K562 (cell line): ENCODE results near the gene HPCAL1.

Experiments used
- EZH2 ChIP-seq: IDR thresholded peaks from 2 replicates; pipeline ENCODE4 v1.6.1; 2012; ENCODE audit warnings: low read depth, mild to moderate bottlenecking, inconsistent platforms, low read length, borderline replicate concordance
- NBN ChIP-seq: fragments of 450-650 bp; IDR thresholded peaks from 2 replicates; pipeline ENCODE4 v1.6.1; 2016; ENCODE audit warnings: low read depth, mild to moderate bottlenecking
- NFE2 ChIP-seq: IDR thresholded peaks from 2 replicates; pipeline ENCODE4 v1.6.1; 2014; ENCODE audit warnings: antibody characterized with exemption, low read depth
- SIN3A ChIP-seq, 2 experiments: fragments of 150-350 bp in 1 of 2; IDR thresholded peaks; 2 replicates each; pipeline ENCODE4 v1.6.1; 2011 to 2016; ENCODE audit warnings: borderline replicate concordance in 2 of 2, low read depth in 2 of 2, low read length in 2 of 2, mild to moderate bottlenecking in 2 of 2, moderate library complexity in 2 of 2; ENCODE audit not compliant: control insufficient read depth in 1 of 2
- ZNF24 ChIP-seq: fragments of 450-650 bp; IDR thresholded peaks from 2 replicates; pipeline ENCODE4 v1.6.1; 2016
- ZNF444 ChIP-seq: fragments of 250-450 bp; sonication (Bioruptor Pico); IDR thresholded peaks from 2 replicates; pipeline ENCODE4 v1.4.0; 2020; ENCODE audit warnings: mild to moderate bottlenecking, moderate library complexity

- TF ChIP-seq ZNF24 (no peak), EZH2 (no peak), NBN (no peak), NFE2 (no peak), SIN3A (IDR thresholded peaks at IDR 0.05; ENCODE audit: borderline replicate concordance in 2 of 2, control insufficient read depth in 1 of 2, low read depth in 2 of 2, low read length in 2 of 2) (no peak), ZNF444 (CRISPR knock-in tag) (no peak)
These were observed 38.0 kb upstream of the HPCAL1 start for GRCh38 chr2:10264506-10265328.
